ENCODE measurements around the gene SWAP70. TPM values are rescaled to one million over a fixed set of nuclear protein-coding genes. Genes with fewer than 3 reads are reported as not detected.

The SWAP70 gene
- total RNA-seq: 8.5 and 9.6 TPM in 2 replicates

DNA sequence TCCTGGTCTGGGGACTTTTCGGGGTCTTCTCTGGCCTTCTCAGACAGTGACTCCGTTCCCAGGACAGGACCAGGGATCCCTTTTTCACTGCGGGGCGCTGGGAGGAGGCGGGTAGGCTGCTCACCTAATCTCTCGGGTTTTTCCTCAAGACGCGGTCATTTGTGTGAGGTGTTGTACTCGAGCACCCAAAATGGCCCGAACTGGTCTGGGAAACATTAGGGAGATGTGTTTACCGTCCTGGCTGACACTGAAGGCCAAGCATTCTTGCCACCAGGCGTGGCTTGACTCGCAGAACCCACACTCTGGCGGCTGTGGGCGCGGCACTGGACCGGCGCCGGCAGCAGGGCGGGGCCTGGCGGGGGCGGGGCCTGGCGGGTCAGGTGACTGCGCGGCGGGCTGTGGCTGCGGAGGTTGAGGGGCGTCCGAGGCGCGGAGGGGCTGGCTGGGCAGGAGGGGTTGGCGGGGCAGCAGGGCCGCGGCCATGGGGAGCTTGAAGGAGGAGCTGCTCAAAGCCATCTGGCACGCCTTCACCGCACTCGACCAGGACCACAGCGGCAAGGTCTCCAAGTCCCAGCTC, at the start of gene SWAP70:
Gene SWAP70, plus strand, starts transcription at position 379 of the 577 bp plus-strand sequence. Its CDS starts 103 bp downstream, at position 482.

Other genes with a start within 250 kb of the SWAP70 start
- 11.3 and 16.3 TPM in 2 replicates for gene ZNF143, start 203.1 kb upstream of the SWAP70 start, total RNA-seq
- 18.9 and 54.6 TPM in 2 replicates for gene WEE1, start 90.4 kb upstream of the SWAP70 start, total RNA-seq